H1 (cell line): ENCODE measurements around the gene C1RL.

ENCODE experiments used
- BACH1 ChIP-seq: IDR thresholded peaks from 2 replicates; pipeline ENCODE4 v1.6.1; 2012; ENCODE audit warnings: low read length, improper control_type of control experiment
- CTCF ChIP-seq, 3 experiments: IDR thresholded peaks; 1 replicate in 2 of 3; 2 replicates in 1 of 3; pipeline versions ENCODE4 v1.5.1 to v1.6.1; 2011; ENCODE audit warnings: low read length in 3 of 3, mild to moderate bottlenecking in 3 of 3, inconsistent platforms in 2 of 3, low read depth in 1 of 3, moderate library complexity in 1 of 3; ENCODE audit not compliant: insufficient read depth in 1 of 3; ENCODE audit errors: control extremely low read depth in 1 of 3
- EP300 ChIP-seq, 2 experiments: IDR thresholded peaks; 1 replicate in 1 of 2; 2 replicates in 1 of 2; pipeline ENCODE4 v1.6.1; 2011 to 2012; ENCODE audit warnings: low read depth in 2 of 2, low read length in 2 of 2, mild to moderate bottlenecking in 2 of 2, borderline replicate concordance in 1 of 2, inconsistent platforms in 1 of 2, moderate library complexity in 1 of 2
- JUN ChIP-seq: IDR thresholded peaks from 2 replicates; pipeline ENCODE4 v1.6.1; 2011; ENCODE audit warnings: low read depth, mild to moderate bottlenecking, improper control_type of control experiment, low read length
- POLR2A ChIP-seq, 2 experiments: IDR thresholded peaks; 1 replicate in 1 of 2; 2 replicates in 1 of 2; pipeline ENCODE4 v1.6.1; 2011; ENCODE audit warnings: low read depth in 2 of 2, low read length in 2 of 2, mild to moderate bottlenecking in 2 of 2; ENCODE audit errors: control extremely low read depth in 1 of 2
- POLR2AphosphoS5 ChIP-seq: IDR thresholded peaks from 2 replicates; pipeline ENCODE4 v1.6.1; 2011; ENCODE audit warnings: low read depth, low read length
- SRF ChIP-seq: IDR thresholded peaks from 2 replicates; pipeline ENCODE4 v1.6.1; 2011; ENCODE audit warnings: mild to moderate bottlenecking, low read depth, low read length, moderate library complexity
- TAF1 ChIP-seq: IDR thresholded peaks from 2 replicates; pipeline ENCODE4 v1.6.1; 2011; ENCODE audit warnings: mild to moderate bottlenecking, low read depth, low read length
- TCF12 ChIP-seq: IDR thresholded peaks from 2 replicates; pipeline ENCODE4 v1.6.1; 2011; ENCODE audit warnings: low read depth, mild to moderate bottlenecking, low read length

DNA sequence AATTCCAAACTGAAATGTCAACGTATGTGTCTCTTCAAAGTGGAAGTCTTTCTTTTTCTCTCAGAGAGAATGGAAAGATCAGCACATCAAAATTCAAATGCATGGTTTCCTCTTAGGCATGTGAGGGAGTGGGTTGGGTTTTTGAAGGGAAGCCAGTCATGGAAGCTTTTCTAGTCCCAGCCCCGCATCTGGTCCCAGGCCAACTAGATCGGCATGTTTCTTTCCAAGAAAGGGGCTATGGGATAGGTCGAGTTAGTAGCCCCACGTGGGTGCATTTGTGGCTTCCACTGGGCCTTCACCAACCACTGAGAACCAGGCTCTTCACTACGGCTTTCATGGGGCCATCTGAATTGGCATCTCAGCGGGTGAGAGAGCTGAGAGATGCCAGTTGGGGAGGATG is 41.9 kb downstream of the C1RL start:
- TF ChIP-seq POLR2A (IDR thresholded peaks at IDR 0.05; ENCODE audit: control extremely low read depth in 1 of 2, low read depth in 2 of 2, low read length in 2 of 2) (no peak), TCF12 (no peak), CTCF (IDR thresholded peaks at IDR 0.05; ENCODE audit: control extremely low read depth in 1 of 3, insufficient read depth in 1 of 3, low read depth in 1 of 3, low read length in 3 of 3) (no peak), POLR2AphosphoS5 (no peak), EP300 (IDR thresholded peaks at IDR 0.05; ENCODE audit: borderline replicate concordance in 1 of 2, low read depth in 2 of 2, low read length in 2 of 2) (no peak), JUN (no peak), TAF1 (no peak), SRF (no peak), BACH1 (no peak)
